Stimulated activated CD4-positive, alpha-beta T cell treated with anti-CD3 and anti-CD28 coated beads, Interleukin-12 subunit alpha, Interleukin-12 subunit beta, amount 100 ng/mL, for 48 hours (primary cell): ENCODE measurements around the gene PCDHGA1.
A peak's percentile ranks its signal among the peaks of the same experiment; 100 is the strongest.

Experiments used
- DNase-seq, 3 donors: peaks; one replicate each; pipeline ENCODE4 v3.0.0-alpha.2; 2020; ENCODE audit warnings: low read depth in 2 of 3, low spot score in 1 of 3

The PCDHGA1 gene

GRCh38 chr5:141528291-141528984 is 198.1 kb downstream of the PCDHGA1 start:
- DNase-seq = no peak

- no peak for DNase-seq
Measured at GRCh38 chr5:141529002-141529401, 198.7 kb downstream of the PCDHGA1 start.

- DNase-seq = no peak
Measured at GRCh38 chr5:141529873-141530272, 199.6 kb downstream of the PCDHGA1 start.

- DNase-seq = no peak
Measured at GRCh38 chr5:141532726-141533125, 202.4 kb downstream of the PCDHGA1 start.

- DNase-seq = no peak
Measured at GRCh38 chr5:141533897-141534296, 203.6 kb downstream of the PCDHGA1 start.

- no peak for DNase-seq
Measured at GRCh38 chr5:141534492-141535213, 204.3 kb downstream of the PCDHGA1 start.

- no peak for DNase-seq
Measured at GRCh38 chr5:141543053-141543452, 212.7 kb downstream of the PCDHGA1 start.

- no peak for DNase-seq
Measured at GRCh38 chr5:141547488-141547887, 217.2 kb downstream of the PCDHGA1 start.

GRCh38 chr5:141547921-141548320 is 217.6 kb downstream of the PCDHGA1 start:
- DNase-seq = no peak

- peak; percentile 58 to 68 (median 68) for DNase-seq
Measured at GRCh38 chr5:141557681-141558136, 227.4 kb downstream of the PCDHGA1 start.

GRCh38 chr5:141558150-141558549 is 227.8 kb downstream of the PCDHGA1 start:
- no peak for DNase-seq

- no peak for DNase-seq
Measured at GRCh38 chr5:141559461-141559860, 229.1 kb downstream of the PCDHGA1 start.

- DNase-seq = no peak
Measured at GRCh38 chr5:141560151-141560550, 229.8 kb downstream of the PCDHGA1 start.

- DNase-seq = no peak
Measured at GRCh38 chr5:141560725-141561483, 230.6 kb downstream of the PCDHGA1 start.
